Transverse colon (tissue), 4 donors: ENCODE data around the gene EML5. TPM values are rescaled to one million over a fixed set of nuclear protein-coding genes. Genes with fewer than 3 reads are reported as not detected.

Experiments used
- DNase-seq: peaks from one replicate; pipeline ENCODE4 v3.0.0-alpha.2; 2019
- H3K27ac ChIP-seq, 4 donors: fragments of 200-600 bp; sonication (generic); 2 replicates each; pipeline ENCODE4 v1.5.1; 2016 to 2018; ENCODE audit warnings: inconsistent platforms in 4 of 4
- H3K27me3 ChIP-seq: fragments of 200-600 bp; sonication (generic); 2 replicates; pipeline ENCODE4 v1.5.1; 2017; ENCODE audit warnings: inconsistent platforms
- H3K36me3 ChIP-seq, 4 donors: fragments of 200-600 bp; sonication (generic); 2 replicates each; pipeline ENCODE4 v1.5.1; 2017 to 2019; ENCODE audit warnings: inconsistent platforms in 4 of 4
- H3K4me1 ChIP-seq, 4 donors: fragments of 200-600 bp; sonication (generic); 2 replicates each; pipeline ENCODE4 v1.5.1; 2017 to 2020; ENCODE audit warnings: inconsistent platforms in 4 of 4
- H3K4me3 ChIP-seq, 4 donors: fragments of 200-600 bp; sonication (generic); 1 replicate in 1 of 4; 2 replicates in 3 of 4; pipeline versions ENCODE4 v1.5.1 to v1.6.1; 2017 to 2019; ENCODE audit warnings: inconsistent platforms in 4 of 4
- H3K9me3 ChIP-seq, 2 donors: fragments of 200-600 bp; sonication (generic); 2 replicates each; pipeline ENCODE4 v1.5.1; 2017 to 2019; ENCODE audit warnings: inconsistent platforms in 2 of 2
- EP300 ChIP-seq: sonication (generic); formaldehyde crosslinking; IDR thresholded peaks from one replicate; pipeline ENCODE4 v1.6.1; 2017; ENCODE audit warnings: antibody characterized with exemption, low read depth
- POLR2A ChIP-seq: fragments of 450-650 bp; IDR thresholded peaks from one replicate; pipeline ENCODE4 v1.6.1; 2016; ENCODE audit warnings: antibody characterized with exemption, mild to moderate bottlenecking, moderate library complexity
- POLR2AphosphoS5 ChIP-seq, 3 donors: sonication (generic); formaldehyde crosslinking; IDR thresholded peaks; one replicate each; pipeline ENCODE4 v1.6.1; 2016; ENCODE audit warnings: antibody characterized with exemption in 3 of 3
- WGBS, 2 donors: methylation state at CpG; one replicate each; pipeline ENCODE4 v1.1.5; 2018; ENCODE audit warnings: low coverage in 1 of 2; 5-methylcytosine and 5-hydroxymethylcytosine counted together
- in situ Hi-C, 4 donors: fragments of 200-750 bp; cut with MboI; loops; one replicate each; pipeline versions ENCODE4 v1.15.0 to v1.15.1; 2017; ENCODE audit warnings: low sequenced_read_pairs in 3 of 4, low pct_ligation_motif_present in 1 of 4, low pct_unique_long_range_greater_than_20kb in 1 of 4
- intact Hi-C: fragments of 100-400 bp; cut with DNase I; formaldehyde crosslinking; loops from one replicate; pipeline ENCODE4 v1.15.1; 2023; ENCODE audit warnings: low total_unique reads
- total RNA-seq, 4 donors: library from RNA; depleted of rRNA; stranded (reverse); fragments of >200 nt; gene quantifications; one replicate each; pipeline ENCODE4 v1.1.0, GENCODE V29; 2016
- TF ChIP-seq, protein P1 (sequence below), 5 experiments: fragments of 200-600 bp in 3 of 5; fragments of 450-650 bp in 2 of 5; sonication (generic) in 3 of 5; IDR thresholded peaks; 1 replicate in 2 of 5; 2 replicates in 3 of 5; pipeline ENCODE4 v1.5.1; 2016 to 2017; ENCODE audit warnings: antibody characterized with exemption in 5 of 5, inconsistent platforms in 3 of 5, mild to moderate bottlenecking in 2 of 5, moderate library complexity in 1 of 5

The EML5 gene
- total RNA-seq, 4 donors from 2014 or later, result 0.20 to 4.9 (median 1.7) TPM

GRCh38 chr14:88614218-88614907 lies 178.4 kb downstream of the EML5 start:
- Histone ChIP-seq H3K4me3 (no peak overlapping the region), H3K27ac (no peak overlapping the region), H3K36me3 (peaks cover 0 to 39% (median 14%) of the 10 kb centered on the region in 4 donors), H3K27me3 (no peaks in the 10 kb centered on the region), H3K9me3 (no peaks in the 10 kb centered on the region), H3K4me1 (peaks cover 0 to 6% (median 0%) of the 10 kb centered on the region in 4 donors)
- no peak for DNase-seq
- TF ChIP-seq, protein P1, sequence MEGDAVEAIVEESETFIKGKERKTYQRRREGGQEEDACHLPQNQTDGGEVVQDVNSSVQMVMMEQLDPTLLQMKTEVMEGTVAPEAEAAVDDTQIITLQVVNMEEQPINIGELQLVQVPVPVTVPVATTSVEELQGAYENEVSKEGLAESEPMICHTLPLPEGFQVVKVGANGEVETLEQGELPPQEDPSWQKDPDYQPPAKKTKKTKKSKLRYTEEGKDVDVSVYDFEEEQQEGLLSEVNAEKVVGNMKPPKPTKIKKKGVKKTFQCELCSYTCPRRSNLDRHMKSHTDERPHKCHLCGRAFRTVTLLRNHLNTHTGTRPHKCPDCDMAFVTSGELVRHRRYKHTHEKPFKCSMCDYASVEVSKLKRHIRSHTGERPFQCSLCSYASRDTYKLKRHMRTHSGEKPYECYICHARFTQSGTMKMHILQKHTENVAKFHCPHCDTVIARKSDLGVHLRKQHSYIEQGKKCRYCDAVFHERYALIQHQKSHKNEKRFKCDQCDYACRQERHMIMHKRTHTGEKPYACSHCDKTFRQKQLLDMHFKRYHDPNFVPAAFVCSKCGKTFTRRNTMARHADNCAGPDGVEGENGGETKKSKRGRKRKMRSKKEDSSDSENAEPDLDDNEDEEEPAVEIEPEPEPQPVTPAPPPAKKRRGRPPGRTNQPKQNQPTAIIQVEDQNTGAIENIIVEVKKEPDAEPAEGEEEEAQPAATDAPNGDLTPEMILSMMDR (IDR thresholded peaks at IDR 0.05), result no peak
- TF ChIP-seq POLR2A, result no peak
- no peak for TF ChIP-seq EP300
- no peak for TF ChIP-seq POLR2AphosphoS5 (IDR thresholded peaks at IDR 0.05)
- 82 to 91% methylated on average over 3 of the region's 3 CpGs for WGBS, 2 donors
- intact Hi-C loops (no loop called here), in situ Hi-C loops (no loop called here)

- intact Hi-C loops, result no loop called here
- no peak for DNase-seq
- Histone ChIP-seq H3K27ac (no peak overlapping the region), H3K27me3 (no peaks in the 10 kb centered on the region), H3K9me3 (no peaks in the 10 kb centered on the region), H3K4me1 (peaks cover 0 to 6% (median 0%) of the 10 kb centered on the region in 4 donors), H3K4me3 (no peak overlapping the region), H3K36me3 (peaks cover 0 to 47% (median 18%) of the 10 kb centered on the region in 4 donors)
- in situ Hi-C loops, result no loop called here
- WGBS, 2 donors, result 44 to 51% methylated on average over 2 to 5 of the region's 5 CpGs
- TF ChIP-seq POLR2AphosphoS5 (IDR thresholded peaks at IDR 0.05), result no peak
- TF ChIP-seq POLR2A, result no peak
- no peak for TF ChIP-seq EP300
- TF ChIP-seq, protein P1 (IDR thresholded peaks at IDR 0.05), result no peak
These were observed 179.2 kb downstream of the EML5 start for GRCh38 chr14:88613552-88614010.

DNA sequence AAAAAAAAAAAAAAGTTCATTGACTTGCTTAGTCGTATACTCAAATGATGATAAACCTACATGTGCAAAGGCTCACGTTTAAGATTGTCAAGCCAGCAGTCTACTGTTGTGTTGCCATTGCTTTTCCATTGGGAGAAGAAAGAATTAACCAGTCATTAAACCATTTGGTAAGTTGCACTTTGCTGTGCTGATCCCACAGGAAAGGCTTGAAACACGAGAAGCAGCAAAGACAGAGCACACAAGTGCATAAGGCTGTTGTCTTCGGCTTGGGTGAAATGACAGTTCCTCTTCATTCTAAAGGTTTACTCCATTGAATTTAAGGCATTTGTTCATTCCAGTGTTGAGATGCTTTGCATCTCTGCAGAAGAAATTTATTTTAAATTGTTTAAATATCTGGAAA lies 179.8 kb downstream of the EML5 start:
- in situ Hi-C loops (no loop called here), intact Hi-C loops (no loop called here)
- TF ChIP-seq POLR2AphosphoS5 (IDR thresholded peaks at IDR 0.05) (no peak), POLR2A (no peak), EP300 (no peak)
- TF ChIP-seq, protein P1 (IDR thresholded peaks at IDR 0.05), result no peak
- Histone ChIP-seq H3K27ac (no peak overlapping the region), H3K36me3 (peaks cover 0 to 47% (median 21%) of the 10 kb centered on the region in 4 donors), H3K4me3 (no peak overlapping the region), H3K27me3 (no peaks in the 10 kb centered on the region), H3K9me3 (no peaks in the 10 kb centered on the region), H3K4me1 (peaks cover 0 to 6% (median 0%) of the 10 kb centered on the region in 4 donors)
- WGBS, 2 donors, result 89% methylated on average over 4 of the region's 4 CpGs
- DNase-seq, result no peak

DNA sequence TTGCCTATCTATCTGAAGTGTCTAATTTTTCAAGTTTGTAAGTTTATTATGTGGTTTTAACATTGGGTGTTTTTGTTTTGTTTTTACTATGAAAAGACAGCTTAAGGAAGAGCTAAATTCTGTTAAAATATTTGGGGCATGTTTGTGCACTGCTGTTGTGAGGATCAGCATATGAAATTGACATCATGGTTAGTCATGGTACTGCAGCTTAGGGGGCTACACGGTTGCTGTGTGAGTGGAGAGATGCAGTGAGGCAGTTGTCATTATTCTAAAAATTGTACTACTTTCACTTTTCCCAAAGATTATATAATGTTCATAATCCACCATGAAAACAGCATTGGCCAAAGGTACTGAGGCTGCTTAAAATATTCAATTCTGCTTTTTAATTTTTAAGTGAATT lies 180.9 kb downstream of the EML5 start:
- WGBS, 2 donors, result 36 to 56% methylated on average over 1 of the region's 1 CpG
- H3K4me3 ChIP-seq, result no peak overlapping the region
- peaks cover 0 to 6% (median 0%) of the 10 kb centered on the region in 4 donors for H3K4me1 ChIP-seq
- no peaks in the 10 kb centered on the region for H3K27me3 ChIP-seq
- no peaks in the 10 kb centered on the region for H3K9me3 ChIP-seq
- peaks cover 0 to 48% (median 23%) of the 10 kb centered on the region in 4 donors for H3K36me3 ChIP-seq
- TF ChIP-seq, protein P1 (IDR thresholded peaks at IDR 0.05), result peak in 1 of 5 experiments; percentile 7
- TF ChIP-seq EP300, result no peak
- no peak for TF ChIP-seq POLR2A
- no peak for TF ChIP-seq POLR2AphosphoS5 (IDR thresholded peaks at IDR 0.05)
- in situ Hi-C loops (no loop called here), intact Hi-C loops (no loop called here)
- no peak for DNase-seq
- no peak overlapping the region for H3K27ac ChIP-seq
